CD4-positive, alpha-beta T cell treated with Interleukin-17A for 1 hour (primary cell): ENCODE data around the gene CDK17.
A peak's percentile ranks its signal among the peaks of the same experiment; 100 is the strongest.
"Not testable (repeated sequence)": the region's sequence is repeated elsewhere in the genome, so short reads cannot be mapped to it uniquely, and the experiment has no call there.

ENCODE experiments used
- DNase-seq: peaks from one replicate; pipeline ENCODE4 v3.0.0-alpha.2; 2020

CDK17 gene

DNA sequence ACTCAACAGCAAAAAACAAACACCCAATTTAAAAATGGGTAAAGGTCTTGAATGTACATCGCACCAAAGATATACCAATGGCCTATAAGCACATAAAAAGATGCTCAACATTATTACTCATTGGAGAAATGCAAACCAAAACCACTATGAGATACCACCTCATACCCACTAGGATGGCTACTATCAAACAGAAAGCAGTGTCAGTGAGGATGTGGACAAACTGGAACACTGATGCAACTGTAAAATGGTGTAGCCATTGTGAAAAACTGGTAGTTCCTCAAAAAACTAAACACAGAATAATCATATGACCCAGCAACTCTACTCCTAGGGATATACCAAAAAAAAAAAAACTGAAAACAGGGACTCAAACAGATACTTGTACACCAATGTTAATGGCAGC, 49.3 kb downstream of the CDK17 start:
- peak; percentile 22 for DNase-seq

DNA sequence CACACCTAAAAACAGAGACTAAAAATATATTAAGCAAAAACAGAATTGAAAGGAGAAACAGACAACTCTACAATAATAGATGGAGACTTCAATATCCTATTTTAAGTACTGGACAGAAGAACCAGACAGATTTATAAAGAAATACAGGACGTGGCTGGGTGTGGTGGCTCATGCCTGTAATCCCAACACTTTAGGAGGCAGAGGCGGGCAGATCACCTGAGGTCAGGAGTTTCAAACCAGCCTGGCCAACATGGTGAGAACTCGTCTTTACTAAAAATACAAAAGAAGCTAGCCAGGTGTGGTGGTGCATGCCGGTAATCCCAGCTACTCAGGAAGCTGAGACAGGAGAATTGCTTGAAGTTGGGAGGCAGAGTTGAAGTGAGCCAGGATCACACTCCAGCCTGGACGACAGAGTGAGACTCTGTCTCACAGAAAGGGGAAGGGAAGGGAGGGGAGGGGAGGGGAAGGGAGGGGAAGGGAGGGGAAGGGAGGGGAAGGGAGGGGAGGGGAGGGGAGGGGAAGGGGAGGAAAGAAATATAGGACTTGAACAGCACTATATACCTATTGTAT, 53.0 kb downstream of the CDK17 start:
- no peak for DNase-seq

DNA sequence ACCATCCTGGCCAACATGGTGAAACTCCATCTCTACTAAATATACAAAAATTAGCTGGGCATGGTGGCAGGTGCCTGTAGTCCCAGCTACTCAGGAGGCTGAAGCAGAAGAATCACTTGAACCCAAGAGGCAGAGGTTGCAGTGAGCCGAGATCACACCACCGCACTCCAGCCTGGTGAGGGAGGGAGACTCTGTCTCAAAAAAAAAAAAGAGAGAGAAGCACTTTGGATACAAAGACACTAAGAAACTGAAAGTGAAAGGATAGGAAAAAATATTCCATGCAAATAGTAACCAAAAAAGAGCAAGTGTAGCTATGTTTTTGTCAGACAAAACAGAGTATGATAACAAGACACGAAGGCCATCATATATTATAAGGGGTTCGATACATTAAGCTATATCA, 53.5 kb downstream of the CDK17 start:
- not testable (repeated sequence) for DNase-seq

DNA sequence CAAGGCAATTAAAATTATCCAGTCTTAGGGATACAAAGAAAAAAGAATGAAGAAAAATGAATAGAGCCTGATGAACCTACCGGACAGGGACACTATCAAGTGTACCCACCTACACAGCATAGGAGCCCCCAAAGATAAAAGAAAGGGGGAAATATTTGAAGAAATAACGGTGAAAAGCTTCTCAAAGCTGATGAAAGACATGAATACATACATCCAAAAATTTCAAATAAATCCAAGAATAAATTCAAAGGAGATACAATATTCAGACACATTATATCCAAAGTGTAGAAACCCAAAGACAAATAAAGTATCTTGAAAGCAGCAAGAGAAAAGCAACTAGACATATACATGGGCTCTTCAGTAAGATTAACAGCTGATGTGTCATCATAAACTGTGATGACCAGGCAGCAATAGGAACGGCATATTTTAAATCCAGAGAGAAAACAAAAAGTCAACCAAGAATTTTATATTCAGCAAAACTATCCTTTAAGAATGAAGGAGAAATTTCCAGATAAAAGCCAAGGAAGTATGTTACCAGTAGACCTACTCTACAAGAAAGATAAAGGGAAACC, 56.0 kb downstream of the CDK17 start:
- no peak for DNase-seq

DNA sequence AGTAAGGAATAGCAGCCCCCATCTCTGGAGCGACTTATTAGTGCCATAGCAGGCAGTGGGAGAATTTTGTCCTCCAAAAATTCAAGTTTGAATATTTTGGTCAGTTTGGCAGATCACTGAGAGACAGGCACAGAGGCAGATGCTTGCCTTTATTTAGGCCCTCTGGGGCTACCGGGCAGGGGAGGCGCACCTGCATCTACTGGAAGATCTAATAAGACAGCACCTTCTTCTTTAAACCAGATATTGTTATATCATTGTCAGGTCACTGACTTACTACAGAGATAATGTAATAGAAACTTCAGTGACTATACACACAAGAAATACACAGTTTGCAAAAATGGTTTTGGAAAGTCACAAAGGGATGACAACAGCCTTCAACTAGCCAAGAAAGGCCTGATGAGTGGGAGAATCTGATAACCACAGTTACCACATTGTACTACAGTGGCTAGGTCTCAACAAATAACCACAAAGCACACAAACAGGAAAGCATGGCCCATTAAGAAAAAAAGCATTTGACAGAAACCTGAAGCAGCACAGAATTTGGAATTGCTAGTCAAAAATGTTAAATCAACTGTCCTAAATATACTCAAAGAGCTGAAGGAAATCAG, 56.8 kb downstream of the CDK17 start:
- DNase-seq: peak; percentile 54

DNA sequence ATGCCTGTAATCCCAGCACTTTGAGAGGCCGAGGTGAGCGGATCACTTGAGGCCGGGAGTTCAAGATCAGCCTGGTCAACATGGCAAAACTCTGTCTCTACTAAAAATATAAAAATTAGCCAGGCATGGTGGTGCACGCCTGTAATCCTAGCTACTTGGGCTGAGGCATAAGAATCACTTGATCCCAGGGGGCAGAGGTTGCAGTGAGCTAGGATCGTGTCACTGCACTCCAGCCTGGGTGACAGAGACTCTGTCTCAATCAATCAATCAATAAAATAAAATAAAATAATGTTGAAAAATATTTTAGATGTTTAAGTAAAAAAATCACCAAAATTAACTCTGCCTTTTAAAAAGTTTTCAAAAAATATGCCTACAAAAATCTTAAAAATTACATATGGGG, 60.6 kb downstream of the CDK17 start:
- not testable (repeated sequence) for DNase-seq

DNA sequence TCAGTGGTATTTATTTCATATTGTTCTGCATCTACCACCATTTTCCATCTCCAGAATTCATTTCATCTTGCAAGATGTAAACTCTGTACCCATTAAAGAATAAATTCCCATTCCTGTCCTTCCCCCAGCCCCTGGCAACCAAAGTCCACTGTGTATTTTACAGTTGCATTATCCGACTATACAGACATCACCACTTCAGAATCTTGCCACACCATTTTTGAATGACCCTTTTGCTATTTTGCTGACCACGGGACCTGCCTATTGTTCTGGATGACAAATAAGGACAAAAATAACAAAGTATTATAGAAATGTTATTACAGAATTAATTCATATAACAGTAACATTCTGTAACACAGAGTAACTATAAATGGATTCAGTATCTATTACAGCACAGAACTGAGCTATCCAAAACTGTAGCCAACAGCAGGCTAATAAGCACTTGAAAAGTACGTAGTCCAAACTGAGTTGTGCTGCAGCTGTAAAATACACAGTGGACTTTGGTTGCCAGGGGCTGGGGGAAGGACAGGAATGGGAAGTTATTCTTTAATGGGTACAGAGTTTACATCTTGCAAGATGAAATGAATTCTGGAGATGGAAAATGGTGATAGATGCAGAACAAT, 61.3 kb downstream of the CDK17 start:
- no peak for DNase-seq

DNA sequence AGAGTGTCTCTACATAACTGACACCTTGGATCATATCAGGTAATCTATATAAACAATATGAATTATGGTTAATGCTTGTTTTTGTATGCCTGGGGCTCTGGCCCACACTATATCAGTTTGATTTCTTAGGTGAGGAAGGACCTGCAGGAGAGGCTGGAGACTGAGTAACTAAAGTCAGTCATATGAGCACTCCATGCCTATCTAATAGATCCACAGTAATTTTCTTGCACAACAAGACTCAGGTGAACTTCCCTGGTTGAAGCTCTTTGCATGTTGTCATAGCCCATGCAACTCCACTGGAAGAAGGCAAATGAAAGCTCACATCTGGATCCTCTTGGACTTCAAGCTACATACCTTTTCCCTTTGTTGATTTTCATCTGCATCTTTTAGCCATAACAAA, 62.3 kb downstream of the CDK17 start:
- no peak for DNase-seq

DNA sequence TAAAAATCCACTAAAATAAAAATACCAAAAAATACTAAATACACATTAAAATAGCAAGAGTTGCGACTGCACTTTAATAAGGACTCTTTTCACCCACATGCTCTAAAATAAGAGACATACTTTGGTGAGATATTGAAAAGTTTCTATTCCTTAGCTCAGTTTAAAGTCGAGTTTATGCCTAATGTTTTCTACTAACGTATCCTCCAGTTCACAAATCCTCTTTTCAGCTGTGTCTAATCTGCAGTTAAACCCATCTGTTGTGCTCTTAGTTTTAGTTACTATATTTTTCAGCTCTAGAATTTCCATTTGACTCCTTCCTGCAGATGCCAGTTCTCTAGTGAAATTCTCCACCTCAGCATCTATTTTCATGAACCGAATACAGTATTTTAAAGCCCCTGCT, 63.8 kb downstream of the CDK17 start:
- no peak for DNase-seq

DNA sequence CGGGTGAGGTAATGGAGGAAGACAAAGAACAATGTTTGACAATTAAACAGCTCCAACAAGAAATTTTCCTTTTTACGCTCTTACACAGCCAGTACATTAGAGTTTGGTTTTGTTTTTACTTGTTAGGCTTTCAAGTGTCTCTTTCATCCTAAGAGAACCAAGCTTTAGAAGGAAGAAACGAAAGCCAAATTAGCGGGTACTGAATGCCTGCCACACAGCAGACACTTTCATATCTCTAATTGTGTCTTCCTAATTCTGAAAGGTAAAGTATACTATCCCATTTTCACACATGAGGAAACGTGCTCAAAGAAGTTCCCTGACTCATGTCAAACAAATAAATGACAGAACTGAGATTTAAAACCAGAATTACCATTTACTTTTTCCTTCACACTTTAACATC, 65.0 kb downstream of the CDK17 start:
- peak; percentile 22 for DNase-seq

DNA sequence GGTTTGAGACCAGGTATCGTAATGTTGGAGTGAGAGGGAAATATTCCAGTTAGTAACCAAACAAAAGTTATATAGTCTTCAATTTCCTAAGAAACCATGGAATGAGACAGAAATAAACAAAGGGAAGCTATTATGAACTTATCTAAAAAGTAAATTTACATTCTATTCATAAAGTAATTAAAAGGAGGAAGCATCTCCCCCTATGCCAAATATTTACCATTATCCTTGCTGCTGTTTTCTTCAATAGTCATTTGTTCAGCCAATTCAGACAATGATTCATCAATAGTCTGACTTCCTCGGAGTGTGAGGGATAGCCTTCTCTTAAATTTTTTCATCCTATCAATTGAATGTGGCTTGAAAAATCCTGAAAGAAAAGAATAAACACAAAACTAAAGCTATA, 65.7 kb downstream of the CDK17 start:
- DNase-seq: no peak

DNA sequence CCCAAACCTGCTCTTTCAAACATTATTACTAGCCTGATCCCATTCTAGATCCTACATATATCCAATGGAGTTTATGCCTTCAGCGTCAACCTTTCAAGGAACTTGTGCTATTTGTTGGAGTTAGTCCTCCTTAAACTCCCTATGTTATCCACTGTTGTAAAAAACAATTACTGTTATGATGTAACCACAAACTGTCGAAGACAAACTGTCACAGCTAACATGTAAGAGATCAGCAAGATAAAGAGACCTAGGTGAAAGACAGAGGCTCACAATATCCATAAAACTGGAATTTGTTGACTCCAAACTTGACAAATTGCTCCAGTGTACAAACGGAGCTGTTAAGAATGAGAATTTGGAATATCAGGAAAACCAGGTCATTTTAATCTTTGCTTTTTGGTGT, 70.7 kb downstream of the CDK17 start:
- no peak for DNase-seq

DNA sequence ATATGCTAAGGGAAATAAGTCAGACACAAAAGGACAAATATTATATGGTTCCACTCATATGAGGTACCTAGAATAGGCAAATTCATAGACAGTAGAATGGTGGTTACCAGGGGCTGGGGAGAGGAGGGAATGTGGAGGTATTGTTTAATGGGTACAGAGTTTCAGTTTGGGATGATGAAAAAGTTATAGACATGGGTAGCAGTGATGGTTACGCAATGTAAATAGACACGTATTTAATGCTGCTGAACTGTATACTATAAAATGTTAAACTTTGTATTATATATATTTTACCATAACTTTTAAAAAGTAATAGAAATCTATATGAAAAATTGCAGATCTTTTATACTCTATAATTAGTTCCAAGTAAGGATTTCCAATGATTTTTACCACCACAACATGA, 71.2 kb downstream of the CDK17 start:
- no peak for DNase-seq

DNA sequence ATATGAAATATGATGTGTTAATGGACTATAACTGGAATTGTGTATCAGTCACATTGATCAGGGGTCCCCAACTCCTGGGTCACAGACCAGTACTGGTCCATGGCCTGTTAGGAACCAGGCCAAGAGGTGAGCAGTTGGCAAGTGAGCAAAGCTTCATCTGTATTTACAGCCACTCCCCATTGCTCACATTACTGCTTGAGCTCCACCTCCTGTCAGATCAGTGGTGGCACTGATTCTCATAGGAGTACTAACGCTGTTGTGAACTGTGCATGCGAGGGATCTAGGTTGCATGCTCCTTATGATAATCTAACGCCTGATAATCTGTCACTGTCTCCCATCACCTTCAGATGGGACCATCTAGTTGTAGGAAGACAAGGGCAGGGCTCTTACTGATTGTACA, 72.3 kb downstream of the CDK17 start:
- DNase-seq: no peak

DNA sequence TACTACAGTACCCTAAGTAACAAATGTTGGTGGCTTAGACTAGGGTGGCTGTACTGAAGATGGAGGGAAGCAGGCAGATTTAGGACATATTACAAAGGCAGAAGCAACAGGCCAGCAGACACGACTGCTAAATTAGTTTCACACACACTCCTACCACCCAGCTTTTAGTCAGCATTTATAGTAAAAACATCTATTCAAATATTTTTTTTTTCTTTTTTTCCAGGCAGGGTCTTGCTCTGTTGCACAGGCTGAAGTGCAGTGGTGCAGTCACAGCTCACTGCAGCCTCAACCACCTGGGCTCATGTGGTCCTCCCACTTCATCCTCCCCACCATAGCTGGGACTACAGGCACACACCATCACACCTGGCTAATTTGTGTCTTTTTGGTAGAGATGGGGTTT, 72.9 kb downstream of the CDK17 start:
- DNase-seq: no peak

DNA sequence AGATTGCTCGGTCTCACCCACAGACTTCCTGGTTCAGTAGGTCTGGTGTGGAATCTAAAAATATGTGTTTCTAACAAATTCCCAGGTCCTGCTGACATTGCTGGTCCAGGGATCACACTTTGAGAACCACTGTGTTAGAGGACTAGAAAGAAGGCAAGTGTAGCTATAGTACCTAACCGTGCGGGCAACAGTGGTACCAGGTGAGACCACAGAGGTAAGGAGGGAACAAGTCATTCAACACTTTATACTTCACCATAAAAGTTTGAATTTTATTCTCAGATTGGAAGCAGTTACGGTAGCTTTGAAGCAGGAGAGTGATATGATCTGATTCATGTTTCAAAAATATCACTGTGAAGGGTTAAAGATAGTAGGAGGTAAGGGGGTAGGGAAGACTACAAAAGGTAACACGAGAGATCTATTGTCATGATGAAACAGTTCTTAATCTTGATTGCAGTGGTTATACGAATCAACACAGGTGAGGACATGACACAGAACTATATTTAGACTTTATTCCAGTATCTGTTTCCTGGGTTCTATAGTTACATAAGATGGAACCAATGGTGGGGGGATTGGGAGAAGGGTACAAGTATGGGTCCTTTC, 73.5 kb downstream of the CDK17 start:
- DNase-seq: no peak

DNA sequence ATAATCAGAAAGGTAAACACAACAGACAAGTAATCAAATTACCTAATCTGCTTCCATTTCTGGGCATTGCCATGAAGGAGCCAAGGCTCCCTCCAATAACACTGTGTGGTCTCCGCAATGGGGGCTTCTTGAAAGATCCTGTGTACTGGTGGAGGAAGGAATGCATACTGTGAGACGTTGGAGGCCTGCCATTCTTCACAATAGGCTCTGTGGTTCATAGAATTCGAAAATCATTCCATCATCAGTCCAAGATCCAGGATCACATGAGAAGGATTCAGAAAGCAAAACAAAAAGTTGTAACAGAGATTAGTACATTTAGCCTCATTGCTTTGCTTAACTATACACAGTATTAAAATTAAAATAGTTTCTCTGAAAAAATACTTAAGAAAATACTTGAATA, 76.3 kb downstream of the CDK17 start:
- no peak for DNase-seq

DNA sequence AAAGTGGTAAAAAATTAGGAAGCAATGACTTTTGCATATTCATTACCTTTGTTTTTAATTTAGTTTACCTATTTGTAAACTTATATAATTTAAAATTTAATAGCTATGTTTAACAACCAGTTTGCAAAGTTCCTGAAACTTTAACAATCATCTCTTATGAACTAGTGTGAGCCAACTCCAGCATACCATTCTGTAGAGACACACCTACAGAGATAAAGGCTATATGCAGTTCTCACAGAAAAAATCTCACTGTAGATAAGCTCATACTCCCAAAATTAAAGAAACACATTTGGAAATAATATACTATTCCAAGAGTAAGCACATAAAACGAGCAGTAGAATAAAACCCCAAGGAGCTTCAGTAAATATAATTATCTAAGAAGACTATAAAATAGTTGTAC, 77.5 kb downstream of the CDK17 start:
- no peak for DNase-seq

DNA sequence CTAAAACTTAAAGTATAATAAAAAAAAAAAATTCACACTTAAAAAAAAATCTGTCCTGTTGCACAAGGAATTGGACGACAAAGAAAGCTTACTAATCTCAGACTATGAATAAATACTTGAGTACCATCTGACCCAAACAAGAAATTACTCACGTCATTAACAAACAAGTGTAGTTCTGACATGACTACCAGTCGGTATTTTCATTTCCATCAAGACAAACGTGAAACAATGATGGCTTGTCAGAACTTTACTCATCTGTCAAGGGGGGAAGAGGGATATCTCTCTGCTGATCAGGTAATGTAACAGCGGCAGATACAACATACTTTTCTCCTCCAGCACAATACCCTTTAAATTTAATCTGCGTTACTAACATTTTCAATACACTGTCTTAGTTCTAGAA, 78.3 kb downstream of the CDK17 start:
- no peak for DNase-seq

DNA sequence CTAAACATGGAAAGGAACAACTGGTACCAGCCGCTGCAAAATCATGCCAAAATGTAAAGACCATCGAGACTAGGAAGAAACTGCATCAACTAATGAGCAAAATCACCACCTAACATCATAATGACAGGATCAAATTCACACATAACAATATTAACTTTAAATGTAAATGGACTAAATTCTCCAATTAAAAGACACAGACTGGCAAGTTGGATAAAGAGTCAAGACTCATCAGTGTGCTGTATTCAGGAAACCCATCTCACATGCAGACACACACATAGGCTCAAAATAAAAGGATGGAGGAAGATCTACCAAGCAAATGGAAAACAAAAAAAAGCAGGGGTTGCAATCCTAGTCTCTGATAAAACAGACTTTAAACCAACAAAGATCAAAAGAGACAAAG, 82.4 kb downstream of the CDK17 start:
- DNase-seq: not testable (repeated sequence)

DNA sequence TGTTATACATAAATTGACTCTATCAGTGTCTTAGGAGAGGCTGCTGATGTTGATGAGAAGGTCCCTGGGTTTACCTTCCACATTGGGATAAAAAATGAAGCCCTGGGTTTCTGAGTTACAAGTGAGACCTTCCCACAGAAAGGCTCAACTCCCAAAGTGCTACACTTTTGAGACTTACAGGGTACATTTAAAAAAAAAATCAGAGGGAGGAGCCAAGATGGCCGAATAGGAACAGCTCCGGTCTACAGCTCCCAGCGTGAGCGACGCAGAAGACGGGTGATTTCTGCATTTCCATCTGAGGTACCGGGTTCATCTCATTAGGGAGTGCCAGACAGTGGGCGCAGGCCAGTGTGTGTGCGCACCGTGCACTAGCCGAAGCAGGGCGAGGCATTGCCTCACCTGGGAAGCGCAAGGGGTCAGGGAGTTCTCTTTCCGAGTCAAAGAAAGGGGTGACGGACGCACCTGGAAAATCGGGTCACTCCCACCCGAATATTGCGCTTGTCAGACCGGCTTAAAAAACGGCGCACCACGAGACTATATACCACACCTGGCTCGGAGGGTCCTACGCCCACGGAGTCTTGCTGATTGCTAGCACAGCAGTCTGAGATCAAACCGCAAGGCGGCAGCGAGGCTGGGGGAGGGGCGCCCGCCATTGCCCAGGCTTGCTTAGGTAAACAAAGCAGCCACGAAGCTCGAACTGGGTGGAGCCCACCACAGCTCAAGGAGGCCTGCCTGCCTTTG, 84.3 kb downstream of the CDK17 start:
- peak; percentile 61 for DNase-seq

DNA sequence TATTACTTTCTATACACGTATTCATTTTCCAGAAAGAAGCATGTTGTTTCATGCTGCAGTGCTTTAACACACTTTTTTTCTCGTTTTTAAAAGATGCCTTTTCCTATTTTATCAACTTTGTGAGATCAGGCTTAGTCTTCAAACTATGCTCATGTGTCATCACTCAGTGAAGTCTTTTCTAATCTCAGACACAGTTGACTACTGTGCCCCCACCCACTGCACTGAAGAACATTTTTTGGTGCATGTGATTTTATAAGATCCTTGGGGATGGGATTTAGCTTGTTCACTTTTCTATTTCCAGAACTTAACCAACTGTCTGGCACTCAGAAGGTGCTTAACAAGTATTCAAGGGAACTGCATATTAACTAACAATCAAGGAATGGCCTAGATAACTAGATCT, 85.5 kb downstream of the CDK17 start:
- no peak for DNase-seq

DNA sequence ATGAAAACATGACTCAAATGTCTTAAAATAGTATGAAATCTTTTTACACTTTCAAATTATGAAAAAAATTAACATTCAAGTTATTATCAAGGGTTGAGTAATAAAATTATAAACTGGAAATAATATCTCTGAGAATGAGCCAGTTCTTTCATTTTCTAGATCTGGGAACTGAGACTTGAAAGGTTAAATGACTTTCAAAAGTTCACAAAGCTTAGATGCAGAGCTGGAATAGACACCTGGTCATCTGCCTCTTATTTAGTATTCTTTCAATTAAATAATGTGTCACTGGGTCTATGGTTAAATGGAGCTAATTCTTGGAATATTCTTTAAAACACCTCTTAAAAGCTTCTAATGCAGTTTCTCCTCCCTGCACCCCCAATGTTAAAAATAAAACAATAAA, 86.6 kb downstream of the CDK17 start:
- DNase-seq: no peak
